Uterus (tissue), 2 donors: ENCODE data around the gene SMARCA2.

Experiments used
- CTCF ChIP-seq, 4 experiments: fragments of 200-600 bp in 2 of 4; fragments of 450-650 bp in 2 of 4; sonication (generic) in 2 of 4; IDR thresholded peaks; one replicate each; pipeline ENCODE4 v1.5.1; 2016 to 2019; ENCODE audit warnings: antibody characterized with exemption in 4 of 4, mild to moderate bottlenecking in 2 of 4, moderate library complexity in 1 of 4
- POLR2A ChIP-seq, 2 donors: fragments of 450-650 bp; IDR thresholded peaks; one replicate each; pipeline ENCODE4 v1.6.1; 2016; ENCODE audit warnings: antibody characterized with exemption in 2 of 2, mild to moderate bottlenecking in 1 of 2, moderate library complexity in 1 of 2

- TF ChIP-seq POLR2A (IDR thresholded peaks at IDR 0.05) (no peak), CTCF (IDR thresholded peaks at IDR 0.05) (no peak)
Measured at GRCh38 chr9:2220036-2220435, 204.9 kb downstream of the SMARCA2 start.
